Measurements from ENCODE around the gene ITPKC.

ITPKC gene

GRCh38 chr19:40785526-40785925 lies 68.6 kb downstream of the ITPKC start:
- Mint-ChIP-seq H3K4me3 (no peak overlapping the region), H3K27ac (no peak overlapping the region), H3K36me3 (ENCODE audit: low read depth) (no peaks in the 10 kb centered on the region), H3K27me3 (ENCODE audit: low read depth, poor library complexity) (peaks cover 3% of the 10 kb centered on the region), H3K4me1 (peaks cover 38% of the 10 kb centered on the region), H3K9me3 (no peaks in the 10 kb centered on the region)
- no peak for TF ChIP-seq CTCF (IDR thresholded peaks at IDR 0.05)
- DNase-seq, result no peak

- Mint-ChIP-seq H3K36me3 (ENCODE audit: low read depth) (peaks cover 4% of the 10 kb centered on the region), H3K27me3 (ENCODE audit: low read depth, poor library complexity) (peaks cover 5% of the 10 kb centered on the region), H3K9me3 (no peaks in the 10 kb centered on the region), H3K27ac (peak overlapping the region; percentile 87), H3K4me3 (no peak overlapping the region), H3K4me1 (peaks cover 41% of the 10 kb centered on the region)
- no peak for TF ChIP-seq CTCF (IDR thresholded peaks at IDR 0.05)
- DNase-seq, result no peak
Measured at GRCh38 chr19:40786060-40787037, 69.4 kb downstream of the ITPKC start.

Measured in nephron progenitor cell (in vitro differentiated cells).